GM10266 (cell line): ENCODE data around the gene LGALS13.

Source experiments
- DNase-seq: peaks from one replicate; pipeline ENCODE4 v3.0.0; 2012; ENCODE audit errors: extremely low spot score
- TF ChIP-seq, protein P1 (sequence below): IDR thresholded peaks from 2 replicates; pipeline ENCODE4 v1.5.1; 2012; ENCODE audit warnings: mild to moderate bottlenecking, low read depth; ENCODE audit not compliant: control insufficient read depth, insufficient read depth; ENCODE audit errors: missing control alignments

LGALS13 gene

GRCh38 chr19:39607561-39607960, 5.2 kb downstream of the LGALS13 start:
- DNase-seq, result no peak
- TF ChIP-seq, protein P1, sequence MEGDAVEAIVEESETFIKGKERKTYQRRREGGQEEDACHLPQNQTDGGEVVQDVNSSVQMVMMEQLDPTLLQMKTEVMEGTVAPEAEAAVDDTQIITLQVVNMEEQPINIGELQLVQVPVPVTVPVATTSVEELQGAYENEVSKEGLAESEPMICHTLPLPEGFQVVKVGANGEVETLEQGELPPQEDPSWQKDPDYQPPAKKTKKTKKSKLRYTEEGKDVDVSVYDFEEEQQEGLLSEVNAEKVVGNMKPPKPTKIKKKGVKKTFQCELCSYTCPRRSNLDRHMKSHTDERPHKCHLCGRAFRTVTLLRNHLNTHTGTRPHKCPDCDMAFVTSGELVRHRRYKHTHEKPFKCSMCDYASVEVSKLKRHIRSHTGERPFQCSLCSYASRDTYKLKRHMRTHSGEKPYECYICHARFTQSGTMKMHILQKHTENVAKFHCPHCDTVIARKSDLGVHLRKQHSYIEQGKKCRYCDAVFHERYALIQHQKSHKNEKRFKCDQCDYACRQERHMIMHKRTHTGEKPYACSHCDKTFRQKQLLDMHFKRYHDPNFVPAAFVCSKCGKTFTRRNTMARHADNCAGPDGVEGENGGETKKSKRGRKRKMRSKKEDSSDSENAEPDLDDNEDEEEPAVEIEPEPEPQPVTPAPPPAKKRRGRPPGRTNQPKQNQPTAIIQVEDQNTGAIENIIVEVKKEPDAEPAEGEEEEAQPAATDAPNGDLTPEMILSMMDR, result no peak

DNA sequence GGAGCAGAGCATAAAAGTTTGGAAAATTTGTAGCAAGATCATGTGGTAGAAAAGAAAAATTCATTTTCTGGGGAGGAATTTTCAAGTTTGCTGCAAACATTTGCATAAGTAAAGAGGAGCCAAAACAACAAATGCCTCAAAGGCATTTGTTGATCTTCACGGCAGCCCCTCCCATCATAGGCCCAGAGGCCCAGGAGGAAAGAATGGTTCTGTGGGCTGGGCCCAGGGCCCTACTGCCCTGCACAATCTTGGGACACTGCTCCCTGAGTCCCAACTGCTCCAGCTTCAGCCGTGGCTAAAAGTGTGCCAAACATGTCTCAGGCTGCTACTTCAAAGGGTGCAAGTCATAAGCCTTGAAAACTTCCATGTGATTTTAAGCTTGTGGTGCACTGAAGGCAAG, 11.3 kb downstream of the LGALS13 start:
- no peak for DNase-seq
- TF ChIP-seq, protein P1, result no peak

DNA sequence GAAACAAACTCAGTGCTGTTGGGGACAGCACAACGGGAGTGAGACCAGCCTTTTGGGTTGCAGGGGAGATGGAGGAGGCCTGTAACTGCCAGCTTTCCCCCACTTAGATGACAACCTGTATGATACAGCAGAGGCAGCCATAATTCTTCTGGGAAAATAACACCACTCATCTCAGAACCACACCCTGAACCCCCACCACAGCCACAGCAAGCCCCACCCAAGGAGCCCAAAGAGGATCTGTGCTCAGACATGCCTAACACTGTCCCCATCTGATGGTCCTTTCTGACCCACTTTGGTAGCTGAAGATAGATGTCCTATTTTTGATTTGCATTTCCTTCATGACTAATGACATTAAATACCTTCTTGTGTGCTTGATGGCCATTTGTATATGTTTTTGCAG, 15.4 kb downstream of the LGALS13 start:
- TF ChIP-seq, protein P1, result no peak

GRCh38 chr19:39623946-39624345, 21.6 kb downstream of the LGALS13 start:
- DNase-seq, result no peak
- TF ChIP-seq, protein P1, result no peak

More for the DNA sequence above, 15.4 kb downstream of the LGALS13 start:
- DNase-seq, result no peak

GRCh38 chr19:39627631-39628030, 25.3 kb downstream of the LGALS13 start:
- TF ChIP-seq, protein P1, result peak; percentile 38
- DNase-seq, result peak; percentile 10

GRCh38 chr19:39631178-39631577, 28.9 kb downstream of the LGALS13 start:
- TF ChIP-seq, protein P1, result no peak
- no peak for DNase-seq

- TF ChIP-seq, protein P1, result no peak
- no peak for DNase-seq
These were observed 29.3 kb downstream of the LGALS13 start for GRCh38 chr19:39631626-39632025.
